Inflammatory macrophage treated with lipopolysaccharide for 4 hours (primary cell): Measurements from ENCODE around the gene PATE3.

ENCODE experiments used
- DNase-seq: peaks from one replicate; pipeline ENCODE4 v3.0.0-alpha.2; 2020

Gene PATE3, protein sequence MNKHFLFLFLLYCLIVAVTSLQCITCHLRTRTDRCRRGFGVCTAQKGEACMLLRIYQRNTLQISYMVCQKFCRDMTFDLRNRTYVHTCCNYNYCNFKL

DNA sequence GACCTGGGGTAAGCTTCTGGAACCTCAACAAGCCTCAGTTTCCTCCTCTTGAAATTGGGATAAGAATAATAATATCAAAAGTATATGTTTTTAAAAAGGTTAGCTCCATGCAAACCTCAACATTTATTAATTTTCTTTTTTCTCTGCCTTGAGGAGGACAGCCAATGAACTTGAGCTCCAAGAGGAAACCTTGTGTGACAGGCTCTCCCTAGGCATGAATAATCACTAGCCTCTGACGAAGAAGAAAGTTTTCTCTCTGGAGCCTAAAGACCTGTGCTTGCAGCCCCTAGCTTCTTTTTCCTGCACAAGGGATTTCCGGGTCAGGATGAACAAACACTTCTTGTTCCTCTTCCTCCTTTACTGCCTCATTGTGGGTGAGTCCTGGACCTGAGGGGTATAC is at the start of gene PATE3:
Gene PATE3, plus strand, starts transcription at position 301 of the 400 bp plus-strand sequence. Its CDS starts 25 bp downstream, at position 326.
- DNase-seq: no peak

DNA sequence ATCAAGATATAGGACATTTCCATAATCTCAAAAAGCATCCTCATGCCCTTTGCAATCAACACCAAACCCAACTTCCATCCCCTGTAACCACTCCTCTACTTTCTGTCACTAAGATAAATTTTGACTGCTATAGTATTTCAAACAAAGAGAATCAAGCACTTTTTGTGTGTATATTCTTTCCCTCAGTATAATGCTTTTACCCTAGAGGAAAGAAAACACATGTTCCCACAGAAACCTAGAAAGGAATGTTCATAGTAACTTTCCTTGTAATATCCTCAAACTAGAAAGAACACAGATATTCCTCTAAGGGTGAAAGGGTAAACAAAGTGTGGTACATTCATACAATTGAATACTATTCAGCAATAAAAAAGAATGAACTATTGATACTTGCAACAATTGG is 47.3 kb upstream of the PATE3 start:
- no peak for DNase-seq

DNA sequence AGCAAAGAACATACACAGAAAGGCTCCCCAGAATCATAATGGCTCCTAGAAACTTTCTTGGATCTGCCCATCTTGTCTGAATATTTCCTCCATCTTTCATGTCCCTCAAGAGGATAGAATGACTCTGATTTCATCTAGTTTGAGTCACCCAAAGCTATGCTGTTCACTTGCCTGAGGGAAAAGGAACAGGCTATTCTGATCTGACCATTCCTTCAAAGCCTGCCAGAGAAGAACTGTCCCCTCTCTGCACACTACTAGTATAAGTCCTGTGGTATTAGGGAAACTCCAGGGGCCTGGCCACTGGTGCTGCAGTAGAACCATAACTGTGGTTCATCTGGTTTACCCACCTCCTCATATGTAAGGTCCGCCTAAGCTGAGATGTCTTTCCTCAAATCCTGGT is 44.2 kb upstream of the PATE3 start:
- no peak for DNase-seq

DNA sequence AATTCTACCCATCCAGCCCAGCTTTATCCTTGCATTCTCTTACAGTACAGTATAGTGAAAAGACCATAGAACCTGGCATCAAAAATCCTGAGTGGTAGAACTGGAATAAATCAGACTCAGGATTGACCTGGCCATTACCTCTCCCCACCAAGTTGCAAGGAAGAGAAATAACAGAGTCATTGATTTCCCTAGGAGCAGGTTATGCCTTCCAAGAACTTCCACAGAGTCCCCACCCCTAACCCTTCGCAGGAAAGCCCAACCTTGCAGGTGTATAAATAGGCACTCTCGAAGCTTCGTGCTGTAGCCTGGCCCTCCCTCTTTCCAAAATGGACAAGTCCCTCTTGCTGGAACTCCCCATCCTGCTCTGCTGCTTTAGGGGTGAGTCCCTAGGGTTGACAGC is 41.9 kb upstream of the PATE3 start, which contains the start of gene PATE1:
Gene PATE1, plus strand, starts transcription at position 301 of the 400 bp plus-strand sequence. Its CDS starts 26 bp downstream, at position 327.
- no peak for DNase-seq

DNA sequence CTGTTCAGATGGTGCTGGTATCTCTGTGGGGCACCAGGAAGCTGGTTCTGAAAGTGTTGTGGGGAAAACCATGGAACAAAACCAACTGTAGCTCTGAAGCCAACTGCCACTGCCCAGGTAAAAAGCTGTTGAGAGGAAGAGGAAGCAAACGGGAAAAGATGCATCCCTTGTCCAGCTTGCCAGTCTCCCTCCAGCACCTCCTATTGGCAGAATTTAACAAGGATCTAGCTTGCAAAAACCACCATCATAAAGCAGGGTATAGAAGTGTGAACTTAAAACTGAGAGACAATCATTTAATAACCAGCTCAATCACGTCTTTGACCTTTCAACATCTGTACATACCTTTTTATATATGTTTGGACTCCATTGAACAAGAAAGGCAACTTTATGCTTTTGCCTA is 37.3 kb upstream of the PATE3 start:
- DNase-seq: no peak

DNA sequence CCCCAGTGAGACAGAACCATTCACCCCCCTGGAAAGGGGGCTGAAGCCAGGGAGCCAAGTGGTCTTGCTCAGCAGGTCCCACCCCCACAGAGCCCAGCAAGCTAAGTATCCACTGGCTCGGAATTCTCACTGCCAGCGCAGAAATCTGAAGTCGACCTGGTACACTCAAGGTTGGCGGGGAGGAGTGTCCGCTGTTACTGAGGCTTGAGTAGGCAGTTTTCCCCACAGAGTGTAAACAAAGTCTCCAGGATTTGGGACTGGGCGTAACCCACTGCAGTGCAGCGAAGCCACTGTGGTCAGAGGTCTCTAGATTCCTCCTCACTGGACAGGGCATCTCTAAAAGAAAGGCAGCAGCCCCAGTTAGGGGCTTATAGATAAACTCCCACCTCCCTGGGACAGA is 31.9 kb upstream of the PATE3 start:
- DNase-seq: no peak

DNA sequence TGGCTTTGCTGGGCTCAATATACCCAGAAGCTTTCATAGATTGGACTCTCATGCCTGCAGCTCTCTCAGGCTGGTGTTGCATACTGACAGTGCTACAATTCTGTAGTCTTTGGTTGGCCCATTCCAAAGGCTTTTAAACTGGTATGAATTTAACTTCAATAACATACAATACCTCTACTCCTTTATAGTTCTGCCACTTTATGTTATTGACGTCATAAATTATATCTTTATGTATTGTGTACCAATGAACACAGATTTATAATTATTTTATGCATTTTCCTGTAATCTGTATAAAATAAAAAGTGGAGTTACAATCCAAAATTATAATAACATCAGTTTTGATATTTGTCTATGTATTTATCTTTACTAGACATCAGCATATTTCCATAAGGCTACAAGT is 25.5 kb upstream of the PATE3 start:
- DNase-seq: no peak

DNA sequence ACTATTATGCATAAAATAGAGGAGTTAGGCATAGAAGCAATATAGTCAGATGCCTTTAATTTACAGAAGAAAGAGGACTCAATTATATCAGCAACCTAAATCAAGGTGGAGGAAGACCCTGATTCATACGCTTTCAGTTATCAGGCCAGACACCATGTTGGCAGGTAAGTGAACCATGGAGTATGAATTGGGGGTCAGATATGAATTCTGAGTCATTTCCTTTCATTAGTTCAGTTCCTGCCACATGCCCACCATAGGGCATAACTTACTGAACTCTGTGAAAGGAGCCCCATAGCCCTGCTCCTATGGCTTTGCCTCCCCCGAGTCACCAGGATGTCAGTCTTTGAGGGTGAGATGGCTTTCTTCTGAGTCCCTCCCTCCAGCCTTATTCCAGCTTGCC is 24.4 kb upstream of the PATE3 start:
- no peak for DNase-seq

DNA sequence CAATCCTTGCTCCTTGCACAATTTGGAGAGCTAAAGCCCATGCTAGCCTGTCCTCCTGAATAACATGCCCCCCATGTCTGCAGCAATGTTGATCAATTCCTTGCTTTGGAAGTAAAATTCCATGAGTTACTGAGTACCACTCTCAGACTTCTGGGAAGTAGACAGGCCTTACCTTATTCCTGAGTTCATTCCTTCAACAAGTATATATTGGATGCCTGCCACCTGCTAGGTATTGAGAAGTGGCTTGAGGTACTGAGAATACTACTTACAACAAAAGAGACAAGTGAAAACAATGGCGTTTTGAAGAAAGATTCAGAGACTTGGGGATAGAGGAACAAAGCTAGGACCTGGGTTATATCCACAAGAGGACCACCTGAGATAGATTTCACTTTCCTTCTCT is 21.7 kb upstream of the PATE3 start:
- no peak for DNase-seq

DNA sequence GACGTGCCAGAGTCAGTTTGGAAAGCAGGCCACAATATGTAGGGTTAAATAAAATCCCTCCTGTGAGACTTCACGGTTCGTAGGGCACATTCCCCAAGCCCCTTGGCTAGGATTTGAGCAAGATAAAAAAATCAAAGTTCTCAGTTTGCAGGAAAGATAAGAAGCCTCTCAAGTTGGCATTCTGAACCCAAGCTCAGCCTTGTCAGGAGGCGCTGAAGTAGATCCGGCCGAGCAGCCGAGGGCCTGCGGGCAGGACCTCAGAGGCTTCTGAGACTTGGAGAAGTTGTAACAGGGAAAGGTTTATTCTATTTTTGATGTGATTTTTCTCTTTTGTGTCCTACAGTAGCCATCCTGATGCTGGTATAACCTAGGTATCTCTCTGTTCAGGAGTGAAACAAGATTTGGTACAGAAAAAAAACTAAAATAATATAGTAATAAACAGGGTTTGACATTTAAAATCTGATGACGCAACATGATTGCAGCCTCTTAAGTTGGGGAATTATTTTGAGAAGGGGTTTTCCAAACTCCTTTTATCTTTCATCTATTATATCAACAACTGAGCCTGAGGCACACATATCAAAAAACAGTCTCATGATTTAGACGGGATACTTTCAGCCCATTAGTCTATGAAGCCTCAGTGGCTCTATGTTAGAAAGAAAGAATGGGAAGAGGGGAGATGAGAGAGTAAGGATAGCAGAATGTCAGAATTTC is 19.4 kb upstream of the PATE3 start:
- DNase-seq: no peak

DNA sequence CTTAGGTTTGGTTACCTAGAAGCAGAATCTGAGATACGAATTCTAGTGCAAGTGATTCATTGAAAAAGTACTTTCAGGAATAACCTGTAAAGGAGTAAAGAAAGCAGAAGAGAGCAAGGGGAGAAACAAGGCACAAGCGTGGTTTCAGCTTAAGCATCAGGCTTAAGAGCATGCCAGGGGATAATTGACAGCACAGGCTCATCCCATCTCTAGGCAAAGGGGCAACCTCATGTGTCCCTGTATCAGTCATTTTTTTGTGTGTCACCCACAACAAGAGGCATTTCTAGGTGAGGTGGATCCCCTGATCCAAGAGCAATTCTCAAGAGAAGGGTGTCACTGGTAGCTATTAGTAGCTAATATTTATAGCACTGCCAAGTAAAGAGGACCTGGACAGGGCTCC is 17.3 kb upstream of the PATE3 start:
- no peak for DNase-seq

DNA sequence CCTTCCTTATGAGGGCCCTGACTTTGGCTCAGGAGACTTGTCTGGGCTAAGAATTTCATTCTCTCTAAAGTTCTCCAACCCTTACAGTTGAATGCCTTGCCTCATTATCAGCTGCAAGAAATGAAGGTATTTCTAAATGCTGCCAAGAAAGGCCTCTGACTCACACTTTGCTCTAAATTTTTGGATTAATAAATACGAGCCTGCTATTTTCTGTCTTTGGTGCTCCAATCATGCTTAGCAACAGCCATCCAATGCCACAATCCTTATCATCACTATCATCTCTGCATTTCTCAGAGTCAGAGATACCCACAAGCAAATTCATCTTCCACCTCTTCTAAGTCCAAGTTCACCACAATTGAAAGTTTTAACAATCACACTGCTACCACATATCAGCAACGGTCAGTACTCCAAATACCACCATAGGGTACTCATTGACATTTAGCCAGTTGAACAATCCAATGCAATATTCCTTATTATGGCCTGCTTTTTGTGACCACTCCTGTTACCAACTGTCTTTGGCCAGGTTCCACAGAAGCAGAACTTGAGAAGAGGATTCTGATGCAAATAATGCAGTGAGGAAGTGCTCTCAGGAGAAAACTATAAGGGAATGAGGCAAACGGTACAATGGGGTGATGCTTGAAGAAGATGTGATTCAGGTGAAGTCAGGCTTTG is 15.0 kb upstream of the PATE3 start:
- DNase-seq: no peak

DNA sequence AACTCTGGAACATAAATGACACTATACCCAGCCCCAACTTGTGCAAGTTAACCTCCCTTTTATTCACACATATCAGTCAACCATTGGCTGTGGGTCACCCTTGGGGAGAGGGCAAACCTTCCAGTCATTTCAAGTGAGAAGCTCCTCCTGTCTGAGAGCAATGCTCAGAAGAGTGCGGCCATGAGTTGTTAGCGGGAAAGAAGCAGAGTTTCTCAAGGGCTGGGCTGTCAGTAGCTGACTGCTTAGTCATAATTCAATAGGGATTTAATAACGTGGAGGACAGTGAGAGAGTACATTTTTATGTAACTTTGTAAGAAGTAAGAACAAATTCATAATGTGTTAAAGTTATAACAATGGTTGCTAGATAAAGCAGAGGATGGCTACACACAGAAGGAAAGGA is 14.4 kb upstream of the PATE3 start:
- no peak for DNase-seq

DNA sequence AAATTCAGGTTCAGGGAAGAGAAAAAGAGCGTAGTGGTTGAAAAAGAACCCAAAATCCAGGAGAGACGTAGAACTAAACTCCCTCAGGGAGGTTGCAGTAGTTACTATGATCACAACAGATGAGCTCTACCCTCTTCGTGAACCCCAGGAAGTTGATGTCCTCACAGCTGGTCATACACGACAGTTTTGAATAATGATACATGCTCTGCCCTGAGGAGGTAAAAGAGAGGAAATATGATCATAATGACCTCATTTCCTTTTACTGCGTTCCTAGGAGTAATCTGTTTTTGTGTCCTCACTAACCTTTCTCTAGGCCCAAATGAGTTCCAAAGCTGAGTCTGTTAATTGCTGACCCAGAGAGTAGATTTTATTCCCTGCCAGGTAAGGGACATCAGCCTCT is 10.6 kb upstream of the PATE3 start:
- DNase-seq: no peak

DNA sequence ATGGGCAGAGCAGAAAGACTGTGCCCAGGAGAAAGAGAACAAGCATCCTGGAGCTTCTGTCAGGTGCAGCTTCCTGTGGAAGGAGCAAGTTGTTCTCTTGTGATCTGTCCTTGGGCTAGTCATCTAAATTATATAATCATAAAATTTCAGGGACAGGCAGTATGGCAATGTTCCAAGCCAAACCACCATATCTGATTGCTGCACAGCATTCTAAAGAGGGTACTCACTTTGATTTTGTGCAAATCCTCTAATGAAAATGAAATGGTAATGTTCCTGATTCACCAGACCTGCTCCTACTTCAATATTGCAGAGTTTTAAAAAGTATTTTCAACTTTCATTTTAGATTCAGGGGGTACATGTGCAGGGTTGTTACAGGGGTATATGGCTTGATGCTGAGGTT is 9.2 kb upstream of the PATE3 start, which contains the start of gene PATE2:
Gene PATE2, minus strand, starts transcription at position 101 of the 400 bp plus-strand sequence. Its CDS starts 55 bp downstream, at position 46.
- DNase-seq: no peak

DNA sequence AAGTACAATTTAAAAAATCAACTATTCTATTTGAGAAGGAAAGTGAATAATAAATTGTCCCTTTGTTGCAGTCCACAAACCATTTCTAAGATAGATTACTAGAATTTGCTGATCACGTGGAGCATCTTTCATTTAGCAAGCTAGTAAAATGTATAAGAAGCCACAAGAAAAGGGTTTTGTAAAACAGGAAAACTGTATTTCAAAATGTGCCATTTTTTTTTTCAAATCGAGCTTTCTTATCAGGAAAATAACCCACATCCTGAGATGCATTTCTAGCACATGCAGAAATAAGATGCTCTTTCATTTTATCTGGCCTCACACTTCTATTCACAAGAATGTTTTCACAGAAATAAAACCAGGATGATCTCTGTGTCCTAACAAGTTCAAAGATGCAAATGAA is 3.2 kb upstream of the PATE3 start:
- DNase-seq: no peak

DNA sequence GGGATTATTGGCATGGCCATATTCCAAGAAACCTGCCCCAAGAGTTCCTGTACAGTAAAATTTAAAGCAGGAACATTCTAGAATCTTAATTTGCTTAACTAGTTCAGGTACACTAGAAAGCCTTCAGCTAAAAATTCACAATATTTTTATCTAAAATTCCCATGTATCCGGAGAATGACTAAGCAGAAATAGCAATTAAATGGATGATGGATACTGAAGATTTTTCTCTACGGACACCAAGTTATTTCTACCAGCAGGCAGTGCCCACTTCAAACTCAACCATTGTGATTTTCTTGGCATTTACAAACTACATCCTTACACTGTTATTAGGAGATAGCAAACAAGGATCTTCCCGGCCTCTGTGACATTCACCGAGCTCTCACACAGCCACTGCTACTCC is 2.9 kb downstream of the PATE3 start:
- DNase-seq: no peak

DNA sequence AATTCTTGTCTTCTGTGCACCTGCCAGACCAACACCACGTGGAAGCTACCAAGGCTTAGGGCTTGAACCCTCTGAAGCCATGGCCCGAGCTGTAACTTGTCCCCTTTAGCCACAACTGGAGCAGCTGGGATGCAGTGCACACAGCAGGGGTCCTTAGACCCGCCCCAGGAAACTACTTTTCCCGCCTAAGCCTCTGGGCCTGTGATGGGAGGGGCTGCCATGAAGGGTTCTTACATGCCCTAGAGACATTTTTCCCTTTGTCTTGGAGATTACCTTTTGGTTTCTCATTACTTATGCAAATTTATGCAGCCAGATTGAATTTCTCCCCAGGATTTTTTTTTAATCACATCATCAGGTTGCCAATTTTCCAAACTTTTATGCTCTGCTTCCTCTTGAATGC is 9.7 kb downstream of the PATE3 start:
- DNase-seq: no peak

DNA sequence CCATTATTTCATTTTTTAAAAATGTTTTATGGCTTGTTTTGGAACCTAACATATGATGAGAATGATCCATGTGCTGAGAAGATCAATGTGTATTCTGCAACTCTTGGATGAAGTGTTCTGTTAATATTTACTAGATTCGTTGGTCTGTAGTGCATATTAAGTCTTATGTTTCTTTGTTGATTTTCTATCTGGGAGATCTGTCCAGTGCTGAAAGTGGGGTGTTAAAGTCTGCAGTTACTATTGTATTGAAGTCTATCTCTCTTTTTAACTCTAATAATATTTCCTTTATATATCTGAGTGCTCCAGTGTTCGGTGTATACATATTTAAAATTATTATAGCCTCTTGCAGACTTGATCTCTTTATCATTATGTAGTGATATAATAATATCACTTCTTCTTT is 11.9 kb downstream of the PATE3 start:
- no peak for DNase-seq

DNA sequence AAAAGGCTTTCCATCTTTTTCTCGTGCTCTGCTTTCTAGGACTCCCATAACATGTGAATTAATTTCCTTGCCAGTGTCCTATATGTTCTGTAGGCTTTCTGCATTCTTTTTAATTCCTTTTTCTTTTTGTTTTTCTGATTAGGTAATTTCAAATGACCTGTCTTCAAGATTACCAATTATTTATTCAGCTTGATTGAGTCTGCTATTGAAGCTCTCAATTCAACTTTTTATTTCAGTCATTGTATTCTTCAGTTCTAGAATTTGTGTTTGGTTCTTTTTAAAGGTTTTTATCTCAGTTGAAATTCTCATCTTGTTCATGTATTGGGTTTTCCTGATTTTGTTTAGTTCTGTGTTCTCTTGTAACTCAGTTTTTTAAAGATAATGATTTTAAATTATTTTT is 14.5 kb downstream of the PATE3 start:
- no peak for DNase-seq

DNA sequence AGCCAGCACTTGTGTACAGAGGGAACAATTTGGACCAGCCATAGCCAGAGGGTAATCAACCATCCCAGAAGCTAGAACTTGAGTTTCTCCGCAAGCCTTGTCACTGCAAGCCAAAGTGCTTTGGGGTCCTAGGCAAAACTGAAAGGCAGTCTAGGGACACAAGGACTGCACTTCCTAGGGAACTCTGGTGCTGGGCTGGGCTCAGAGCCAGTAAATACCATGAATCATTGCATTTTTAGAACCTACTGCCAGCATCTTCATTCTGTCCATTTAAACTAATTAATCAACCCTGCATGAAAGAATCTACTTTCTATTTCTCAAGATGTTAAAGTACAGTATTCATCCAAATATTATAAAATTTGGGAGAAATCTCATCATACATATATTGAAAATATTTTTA is 20.0 kb downstream of the PATE3 start:
- DNase-seq: no peak

DNA sequence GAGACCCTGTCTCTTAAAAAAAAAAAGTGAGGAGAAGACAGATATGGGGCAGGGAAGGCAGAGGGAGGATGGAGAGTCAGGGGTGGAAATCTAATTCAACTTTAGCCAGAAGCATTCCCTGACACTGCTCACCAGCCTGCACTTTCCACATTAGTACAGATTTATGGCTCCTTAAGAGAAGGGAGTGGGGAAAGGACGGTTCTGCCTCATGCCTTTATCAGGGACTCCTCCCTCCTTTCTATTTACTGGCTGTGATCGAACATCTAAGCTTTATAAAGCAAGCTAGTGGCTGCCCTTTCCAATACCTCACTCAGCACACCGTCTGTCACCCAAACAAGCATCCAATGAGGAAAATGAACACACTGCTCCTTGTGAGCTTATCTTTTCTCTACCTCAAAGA is 45.1 kb downstream of the PATE3 start, which contains the start of gene PATE4:
Gene PATE4, plus strand, starts transcription at position 301 of the 400 bp plus-strand sequence. Its CDS starts 44 bp downstream, at position 345.
- no peak for DNase-seq

DNA sequence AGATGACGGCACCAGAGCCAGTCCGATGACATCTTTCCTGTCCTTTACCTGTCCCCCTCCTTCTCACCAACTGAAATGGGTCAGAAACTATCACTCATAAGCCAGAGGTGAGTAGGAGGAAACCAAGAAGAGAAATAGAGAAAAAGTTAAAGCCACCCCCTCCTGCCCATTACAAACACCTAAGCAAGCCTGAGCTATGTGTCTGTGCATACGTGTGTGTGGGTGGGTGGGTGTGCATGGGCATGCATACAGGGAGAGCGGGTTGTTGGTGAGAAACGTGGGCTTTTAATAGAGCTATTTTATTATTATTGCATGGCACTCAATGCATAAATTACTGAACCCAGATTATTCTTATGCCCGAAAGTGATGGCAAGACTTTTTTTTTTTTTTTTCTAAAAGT is 47.8 kb downstream of the PATE3 start:
- no peak for DNase-seq
